HepG2 (cell line): ENCODE results near the gene SLC35A2. TPM values are rescaled to one million over a fixed set of nuclear protein-coding genes. Genes with fewer than 3 reads are reported as not detected.

Experiments used
- HNF4G ChIP-seq, 2 experiments: sonication (generic) in 1 of 2; formaldehyde crosslinking in 1 of 2; IDR thresholded peaks; 2 replicates each; pipeline versions ENCODE4 v1.4.0 to v1.6.1; 2011 to 2020; ENCODE audit warnings: borderline replicate concordance in 2 of 2, low read depth in 2 of 2, mild to moderate bottlenecking in 2 of 2, low read length in 1 of 2, missing genetic modification reagents in 1 of 2, moderate library complexity in 1 of 2
- LCORL ChIP-seq, 2 experiments: fragments of 450-650 bp in 1 of 2; sonication (generic) in 1 of 2; formaldehyde crosslinking in 1 of 2; IDR thresholded peaks; 2 replicates each; pipeline versions ENCODE4 v1.5.0 to v1.6.1; 2017 to 2020; ENCODE audit warnings: antibody characterized with exemption in 1 of 2, missing genetic modification reagents in 1 of 2
- PAF1 ChIP-seq: IDR thresholded peaks from 2 replicates; pipeline ENCODE4 v1.6.1; 2016; ENCODE audit warnings: missing genetic modification reagents, missing compliant biosample characterization
- PATZ1 ChIP-seq: sonication (generic); formaldehyde crosslinking; IDR thresholded peaks from 2 replicates; pipeline ENCODE4 v1.4.0; 2020; ENCODE audit warnings: missing genetic modification reagents
- RFX3 ChIP-seq: IDR thresholded peaks from 2 replicates; pipeline ENCODE4 v1.6.1; 2016; ENCODE audit warnings: missing biosample characterization, missing genetic modification reagents
- STAT5B ChIP-seq: sonication (generic); formaldehyde crosslinking; IDR thresholded peaks from 2 replicates; pipeline ENCODE4 v1.4.0; 2020; ENCODE audit warnings: missing genetic modification reagents
- WIZ ChIP-seq: sonication (generic); formaldehyde crosslinking; IDR thresholded peaks from 2 replicates; pipeline ENCODE4 v1.5.1; 2020; ENCODE audit warnings: mild to moderate bottlenecking, missing genetic modification reagents
- YY1 ChIP-seq: IDR thresholded peaks from 2 replicates; pipeline ENCODE4 v1.6.1; 2011; ENCODE audit warnings: low read length, low read depth, moderate library complexity, mild to moderate bottlenecking; ENCODE audit not compliant: insufficient read depth, insufficient replicate concordance
- ZNF20 ChIP-seq: sonication (generic); formaldehyde crosslinking; IDR thresholded peaks from 2 replicates; pipeline ENCODE4 v1.4.0; 2020; ENCODE audit warnings: mild to moderate bottlenecking, moderate library complexity, missing genetic modification reagents
- ZNF34 ChIP-seq: sonication (generic); formaldehyde crosslinking; IDR thresholded peaks from 2 replicates; pipeline ENCODE4 v1.4.0; 2020; ENCODE audit warnings: mild to moderate bottlenecking, missing genetic modification reagents, borderline replicate concordance
- ZNF572 ChIP-seq: sonication (generic); formaldehyde crosslinking; IDR thresholded peaks from 2 replicates; pipeline ENCODE4 v1.5.1; 2020; ENCODE audit warnings: mild to moderate bottlenecking, missing genetic modification reagents
- ZNF616 ChIP-seq: sonication (generic); formaldehyde crosslinking; IDR thresholded peaks from 2 replicates; pipeline ENCODE4 v1.5.0; 2020; ENCODE audit warnings: low read depth, mild to moderate bottlenecking, missing genetic modification reagents
- ZNF761 ChIP-seq: sonication (generic); formaldehyde crosslinking; conservative IDR thresholded peaks from 2 replicates; pipeline ENCODE4 v1.4.0; 2020; ENCODE audit warnings: mild to moderate bottlenecking, missing genetic modification reagents
- ZNF891 ChIP-seq: sonication (generic); formaldehyde crosslinking; IDR thresholded peaks from 2 replicates; pipeline ENCODE4 v1.5.0; 2020; ENCODE audit warnings: mild to moderate bottlenecking, missing genetic modification reagents
- ZXDC ChIP-seq: sonication (generic); formaldehyde crosslinking; IDR thresholded peaks from 2 replicates; pipeline ENCODE4 v1.5.0; 2020; ENCODE audit warnings: mild to moderate bottlenecking, missing genetic modification reagents
- polyA plus RNA-seq, 8 experiments: library from polyadenylated mRNA; depleted of rRNA in 3 of 8; stranded (reverse) in 7 of 8; unstranded in 1 of 8; fragments of >200 nt; fragmentation: Illumina TruSeq in 4 of 8; extraction: Trizol in 4 of 8; gene quantifications; 2 replicates each; pipeline versions ENCODE4 v1.2.1 to v1.2.3, GENCODE V29; 2011 to 2016; ENCODE audit warnings: low read depth in 4 of 8, missing spikeins in 1 of 8, mixed read lengths in 1 of 8; ENCODE audit not compliant: insufficient read depth in 1 of 8
- total RNA-seq, 5 experiments: library from RNA; depleted of rRNA; stranded (reverse); fragments of >200 nt; fragmentation: Illumina TruSeq; extraction: Trizol; gene quantifications; 2 replicates each; pipeline ENCODE4 v1.2.3, GENCODE V29; 2016; ENCODE audit warnings: low read depth in 1 of 5
- TF ChIP-seq, protein P1 (sequence below): sonication (generic); formaldehyde crosslinking; conservative IDR thresholded peaks from 2 replicates; pipeline ENCODE4 v1.4.0; 2020; ENCODE audit warnings: missing genetic modification reagents
- TF ChIP-seq, protein P2 (sequence below): sonication (generic); IDR thresholded peaks from 2 replicates; pipeline ENCODE4 v1.6.1; 2016; ENCODE audit warnings: low read depth, borderline replicate concordance
- TF ChIP-seq, protein P3 (sequence below): IDR thresholded peaks from 2 replicates; pipeline ENCODE4 v1.6.1; 2016; ENCODE audit warnings: missing genetic modification reagents, missing compliant biosample characterization
- TF ChIP-seq, protein P4 (sequence below): sonication (generic); formaldehyde crosslinking; IDR thresholded peaks from 2 replicates; pipeline ENCODE4 v1.8.0; 2022; ENCODE audit warnings: missing genetic modification reagents, mild to moderate bottlenecking, inconsistent platforms, borderline replicate concordance

SLC35A2 gene
- total and polyA plus RNA-seq, 2 of the 13 experiments (the other 11 are each of a cell fraction or from before 2014, with no cell fraction given): 32.1 to 40.8 TPM

DNA sequence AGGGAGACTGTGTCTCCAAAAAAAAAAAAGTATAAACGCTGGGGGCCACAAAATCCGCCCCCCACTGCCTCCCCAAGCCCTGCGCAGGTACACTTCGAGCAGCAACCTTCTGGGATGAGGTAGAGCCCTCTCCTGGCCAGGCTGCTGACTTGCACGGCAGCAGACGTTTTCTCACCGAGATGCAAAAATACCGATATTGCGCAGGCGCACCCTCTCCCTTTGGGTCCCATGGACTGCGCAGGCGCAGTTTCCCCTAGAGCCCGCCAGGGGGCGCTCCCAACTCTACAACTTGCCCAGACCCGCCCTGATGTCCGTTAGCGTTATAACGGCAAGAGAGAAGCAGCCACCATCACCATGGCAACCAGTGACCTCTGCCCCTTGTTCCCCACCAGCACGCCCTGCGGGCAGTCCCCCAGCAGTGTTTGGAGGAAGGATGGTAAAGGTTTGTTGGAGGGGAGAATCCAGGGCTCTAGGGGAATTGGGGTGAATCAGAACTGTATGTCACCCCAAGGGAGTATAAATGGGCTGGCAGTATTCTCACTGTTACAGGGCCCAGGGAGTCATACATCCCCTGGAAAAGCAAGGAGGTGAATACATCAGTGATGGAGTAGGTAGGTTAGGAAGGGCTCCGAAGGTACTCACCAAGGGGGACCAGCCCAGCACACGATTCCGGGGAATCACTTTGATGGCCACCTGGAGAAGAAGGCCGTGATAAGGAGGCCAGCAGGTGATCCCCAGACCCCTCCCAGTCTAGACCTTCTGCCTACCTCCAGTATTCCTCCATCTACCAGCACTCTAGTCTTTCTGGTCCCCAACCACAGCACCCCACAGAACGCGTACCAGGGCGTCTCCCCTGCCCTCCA, 5.9 kb upstream of the SLC35A2 start (continued):
- TF ChIP-seq PATZ1 (CRISPR knock-in tag): peak; percentile 75
- TF ChIP-seq WIZ (CRISPR knock-in tag): no peak
- no peak for TF ChIP-seq ZNF572 (CRISPR knock-in tag)
- TF ChIP-seq PAF1 (CRISPR knock-in tag): no peak
- peak; percentile 42 for TF ChIP-seq YY1
- no peak for TF ChIP-seq ZNF20 (CRISPR knock-in tag)
- no peak for TF ChIP-seq ZNF616
- TF ChIP-seq, protein P1, sequence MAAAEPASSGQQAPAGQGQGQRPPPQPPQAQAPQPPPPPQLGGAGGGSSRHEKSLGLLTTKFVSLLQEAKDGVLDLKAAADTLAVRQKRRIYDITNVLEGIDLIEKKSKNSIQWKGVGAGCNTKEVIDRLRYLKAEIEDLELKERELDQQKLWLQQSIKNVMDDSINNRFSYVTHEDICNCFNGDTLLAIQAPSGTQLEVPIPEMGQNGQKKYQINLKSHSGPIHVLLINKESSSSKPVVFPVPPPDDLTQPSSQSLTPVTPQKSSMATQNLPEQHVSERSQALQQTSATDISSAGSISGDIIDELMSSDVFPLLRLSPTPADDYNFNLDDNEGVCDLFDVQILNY: no peak
- TF ChIP-seq STAT5B: no peak
- no peak for TF ChIP-seq ZNF891
- TF ChIP-seq, protein P2, sequence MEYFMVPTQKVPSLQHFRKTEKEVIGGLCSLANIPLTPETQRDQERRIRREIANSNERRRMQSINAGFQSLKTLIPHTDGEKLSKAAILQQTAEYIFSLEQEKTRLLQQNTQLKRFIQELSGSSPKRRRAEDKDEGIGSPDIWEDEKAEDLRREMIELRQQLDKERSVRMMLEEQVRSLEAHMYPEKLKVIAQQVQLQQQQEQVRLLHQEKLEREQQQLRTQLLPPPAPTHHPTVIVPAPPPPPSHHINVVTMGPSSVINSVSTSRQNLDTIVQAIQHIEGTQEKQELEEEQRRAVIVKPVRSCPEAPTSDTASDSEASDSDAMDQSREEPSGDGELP: no peak
- peak; percentile 85 for TF ChIP-seq RFX3 (CRISPR knock-in tag)
- no peak for TF ChIP-seq ZNF34 (CRISPR knock-in tag)
- TF ChIP-seq ZNF761 (CRISPR knock-in tag): no peak
- no peak for TF ChIP-seq LCORL (IDR thresholded peaks at IDR 0.05)
- TF ChIP-seq LCORL (CRISPR knock-in tag; IDR thresholded peaks at IDR 0.05): peak; percentile 18; the same call in 1 of the 2 replicates
- TF ChIP-seq ZXDC (CRISPR knock-in tag): no peak
- TF ChIP-seq, protein P3, sequence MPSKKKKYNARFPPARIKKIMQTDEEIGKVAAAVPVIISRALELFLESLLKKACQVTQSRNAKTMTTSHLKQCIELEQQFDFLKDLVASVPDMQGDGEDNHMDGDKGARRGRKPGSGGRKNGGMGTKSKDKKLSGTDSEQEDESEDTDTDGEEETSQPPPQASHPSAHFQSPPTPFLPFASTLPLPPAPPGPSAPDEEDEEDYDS: no peak
- peak; percentile 32; the same call in 1 of the 2 replicates for TF ChIP-seq HNF4G (IDR thresholded peaks at IDR 0.05; ENCODE audit: borderline replicate concordance, low read depth, low read length)
- no peak for TF ChIP-seq HNF4G (CRISPR knock-in tag; IDR thresholded peaks at IDR 0.05; ENCODE audit: borderline replicate concordance, low read depth)
- TF ChIP-seq, protein P4, sequence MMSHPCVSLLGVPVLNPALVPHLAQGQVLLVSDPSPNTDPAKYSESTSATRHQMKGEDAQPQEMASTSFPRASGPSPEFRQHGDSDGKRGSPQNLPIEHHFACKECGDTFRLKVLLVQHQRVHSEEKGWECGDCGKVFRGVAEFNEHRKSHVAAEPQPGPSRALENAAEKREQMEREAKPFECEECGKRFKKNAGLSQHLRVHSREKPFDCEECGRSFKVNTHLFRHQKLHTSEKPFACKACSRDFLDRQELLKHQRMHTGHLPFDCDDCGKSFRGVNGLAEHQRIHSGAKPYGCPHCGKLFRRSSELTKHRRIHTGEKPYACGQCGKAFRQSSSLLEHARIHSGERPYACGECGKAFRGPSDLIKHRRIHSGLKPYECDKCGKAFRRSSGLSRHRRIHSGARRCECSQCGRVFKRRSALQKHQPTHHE: no peak
